GOT3 (cell line): Measurements from ENCODE around the gene PAPPA2.

Experiments used
- DNase-seq: peaks from one replicate; lab custom pipeline; 2025; ENCODE audit warnings: mixed read lengths; lab: John Stamatoyannopoulos, UW

The PAPPA2 gene

GRCh38 chr1:176767714-176768136 is 304.8 kb downstream of the PAPPA2 start:
- no peak for DNase-seq

- no peak for DNase-seq
These were observed 305.6 kb downstream of the PAPPA2 start for GRCh38 chr1:176768532-176768931.

DNA sequence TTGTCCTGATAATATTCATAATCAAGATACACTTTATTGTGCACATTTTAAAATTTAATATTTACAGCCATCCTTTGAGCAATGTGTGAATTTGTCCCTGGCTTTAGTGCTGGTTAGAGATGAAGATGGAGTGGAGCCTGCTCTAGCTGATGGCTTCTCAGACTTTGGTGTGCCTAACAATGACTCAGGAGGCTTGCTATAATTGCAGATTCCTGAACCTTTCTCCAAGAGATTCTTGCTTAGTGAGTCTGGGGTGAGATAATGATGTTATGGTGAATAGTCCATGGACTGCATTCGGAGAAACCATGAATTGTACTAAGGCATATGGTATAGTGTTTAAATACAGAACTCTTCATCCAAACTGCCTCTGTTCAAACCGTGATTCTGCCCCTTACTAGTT is 307.1 kb downstream of the PAPPA2 start:
- no peak for DNase-seq

- no peak for DNase-seq
These were observed 310.1 kb downstream of the PAPPA2 start for GRCh38 chr1:176773038-176773437.

DNA sequence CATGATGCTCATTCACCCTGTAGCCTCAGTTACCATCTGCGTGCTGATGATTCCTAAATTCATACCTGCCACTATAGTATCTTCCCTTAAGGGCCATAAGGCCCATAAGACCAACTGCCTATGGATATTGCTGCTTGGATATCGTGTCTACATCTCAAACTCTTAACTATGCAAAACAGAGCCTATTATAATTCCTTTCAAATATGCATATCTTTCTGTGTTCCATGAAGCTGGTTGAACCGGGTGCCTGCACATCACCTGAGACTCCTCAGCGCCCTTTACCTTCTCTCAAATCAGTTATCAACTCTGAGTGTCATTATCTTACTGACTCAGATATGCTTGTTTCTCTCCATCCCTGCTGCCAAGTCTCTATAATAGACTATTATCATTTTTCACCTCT is 311.2 kb downstream of the PAPPA2 start:
- no peak for DNase-seq

DNA sequence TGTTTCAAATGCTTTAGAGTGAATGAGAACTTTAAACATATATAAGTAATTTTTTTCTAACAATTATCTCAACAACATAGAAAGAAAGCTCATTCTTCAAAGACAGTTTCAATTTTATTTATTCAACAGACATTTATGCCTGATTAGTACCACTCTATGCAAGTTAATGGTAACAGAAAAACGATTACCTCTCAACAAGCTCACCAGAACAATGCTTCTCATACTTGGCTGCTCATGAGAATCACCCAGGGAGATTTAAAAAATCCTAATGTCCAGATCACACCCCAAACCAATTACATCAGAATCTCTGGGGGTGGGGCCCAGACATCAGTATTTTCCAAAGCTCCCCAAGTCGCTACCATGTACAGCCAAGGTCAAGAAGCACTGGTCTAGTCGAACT is 312.4 kb downstream of the PAPPA2 start:
- DNase-seq = no peak

- no peak for DNase-seq
These were observed 313.0 kb downstream of the PAPPA2 start for GRCh38 chr1:176775996-176776395.

DNA sequence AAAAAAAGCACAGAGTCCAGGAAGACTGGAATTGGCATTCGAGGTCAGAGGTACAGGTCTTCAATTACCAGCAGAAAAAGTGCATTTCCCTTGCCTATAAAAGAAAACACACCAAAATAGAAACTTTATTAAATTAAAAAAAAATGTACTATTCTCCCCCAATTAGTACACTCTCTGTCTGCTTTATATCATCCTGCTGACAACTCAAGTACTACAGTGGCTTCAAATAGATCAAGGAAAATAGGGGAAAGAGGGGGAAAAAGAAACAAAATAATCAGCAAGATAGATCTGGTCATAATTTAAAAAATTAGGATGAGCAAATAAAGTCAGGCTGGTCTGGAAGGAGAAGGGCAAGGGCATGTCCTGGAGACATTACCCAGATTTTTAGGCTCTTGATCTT is 315.1 kb downstream of the PAPPA2 start:
- DNase-seq = no peak

GRCh38 chr1:176779992-176780328 is 317.0 kb downstream of the PAPPA2 start:
- DNase-seq = no peak

DNA sequence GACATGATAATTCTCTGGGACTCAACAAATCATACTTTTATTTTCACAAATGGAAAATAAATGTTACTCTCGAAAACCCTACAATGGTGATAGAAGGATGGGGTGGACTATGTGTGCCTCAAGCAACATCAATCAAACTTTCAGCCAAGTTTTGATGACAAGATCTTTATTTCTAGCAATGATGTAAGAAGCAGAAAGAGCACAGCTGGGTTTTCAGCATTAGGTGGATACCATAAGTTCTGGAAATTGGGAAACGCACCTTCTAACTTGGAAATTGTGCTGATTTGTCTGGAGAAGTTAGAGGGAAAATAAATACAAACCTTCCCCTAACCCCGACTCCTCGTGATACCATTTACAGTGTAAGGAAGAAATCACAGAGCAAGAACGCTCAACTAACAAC is 320.3 kb downstream of the PAPPA2 start:
- DNase-seq = no peak

- DNase-seq = no peak
These were observed 322.1 kb downstream of the PAPPA2 start for GRCh38 chr1:176785056-176785455.

DNA sequence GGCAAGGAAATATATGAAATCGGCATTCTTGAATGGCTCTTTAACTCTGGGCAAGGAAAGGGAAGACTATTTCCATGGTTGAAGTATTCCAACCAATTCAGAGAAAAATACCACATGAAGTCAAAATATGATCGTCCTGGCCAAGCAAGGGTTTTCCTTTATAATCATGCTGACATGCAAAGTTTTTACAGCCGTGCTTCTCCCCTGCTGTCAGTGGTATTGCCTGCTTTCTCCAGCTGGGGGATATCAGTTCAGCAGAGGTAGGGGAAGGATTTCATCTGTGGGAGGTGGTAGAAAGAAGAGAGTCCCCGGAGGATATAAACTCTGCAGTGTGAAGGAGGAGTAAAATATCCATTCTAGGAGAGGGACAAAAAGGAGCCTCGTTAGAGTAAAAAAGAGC is 322.8 kb downstream of the PAPPA2 start:
- no peak for DNase-seq

DNA sequence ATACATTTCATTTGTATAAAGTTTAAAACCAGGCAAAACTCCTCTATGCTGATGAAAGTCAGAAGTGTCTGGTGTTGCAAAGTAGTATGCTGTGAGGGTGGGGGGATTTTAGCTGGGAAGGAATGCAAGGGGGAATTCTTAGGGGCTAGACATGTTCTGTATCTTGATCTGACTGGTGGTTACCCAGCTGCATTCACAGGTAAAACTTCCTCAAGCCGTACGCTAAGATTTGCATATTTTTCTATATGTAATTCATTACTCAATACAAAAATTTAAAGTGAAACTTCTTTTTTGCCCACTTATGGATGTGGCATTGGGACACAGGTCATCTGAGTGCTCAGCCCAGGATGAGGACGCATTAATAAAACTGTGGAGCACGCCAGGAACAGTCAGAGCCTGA is 323.3 kb downstream of the PAPPA2 start:
- no peak for DNase-seq

- DNase-seq = no peak
These were observed 326.7 kb downstream of the PAPPA2 start for GRCh38 chr1:176789571-176790090.

DNA sequence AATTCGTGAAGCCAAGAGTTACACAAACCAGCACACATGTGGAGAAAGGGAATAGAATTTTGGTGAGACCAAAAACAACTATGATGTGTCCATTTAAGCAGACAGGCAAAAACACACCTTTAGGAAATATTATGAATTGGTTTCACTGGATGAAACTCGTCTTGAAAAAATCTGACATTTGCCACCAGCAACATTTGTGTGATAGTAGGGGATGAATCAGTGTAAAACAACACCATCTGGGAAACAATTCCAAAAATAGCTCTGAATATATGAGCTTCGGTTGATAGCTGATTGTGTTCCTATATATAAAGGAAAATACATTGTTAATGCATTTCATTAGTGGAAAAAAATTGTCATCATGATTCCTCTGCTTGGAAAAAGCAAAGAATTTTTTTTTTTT is 327.8 kb downstream of the PAPPA2 start:
- DNase-seq = no peak

- no peak for DNase-seq
These were observed 328.9 kb downstream of the PAPPA2 start for GRCh38 chr1:176791906-176792305.

- no peak for DNase-seq
These were observed 332.0 kb downstream of the PAPPA2 start for GRCh38 chr1:176794897-176795508.

DNA sequence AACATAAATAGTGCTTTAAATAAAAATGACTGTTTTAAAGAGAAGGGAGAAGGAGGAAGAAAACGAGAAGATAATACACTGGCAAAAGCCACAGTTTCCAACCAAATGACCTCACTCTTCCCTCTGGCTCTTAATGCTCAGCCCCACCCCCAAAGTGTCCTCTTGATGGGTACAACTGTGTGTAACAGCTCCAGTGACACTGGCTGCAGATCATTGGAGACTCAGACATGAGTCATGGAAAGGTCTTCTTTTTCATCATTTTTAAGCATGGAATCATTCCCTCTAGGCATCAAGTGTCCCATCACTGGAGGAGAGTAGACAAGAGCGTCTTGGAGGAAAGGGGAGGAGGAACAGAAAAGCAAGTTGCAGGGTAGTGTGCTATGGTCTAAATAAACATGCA is 333.0 kb downstream of the PAPPA2 start:
- no peak for DNase-seq

GRCh38 chr1:176796583-176796982 is 333.6 kb downstream of the PAPPA2 start:
- DNase-seq = no peak

DNA sequence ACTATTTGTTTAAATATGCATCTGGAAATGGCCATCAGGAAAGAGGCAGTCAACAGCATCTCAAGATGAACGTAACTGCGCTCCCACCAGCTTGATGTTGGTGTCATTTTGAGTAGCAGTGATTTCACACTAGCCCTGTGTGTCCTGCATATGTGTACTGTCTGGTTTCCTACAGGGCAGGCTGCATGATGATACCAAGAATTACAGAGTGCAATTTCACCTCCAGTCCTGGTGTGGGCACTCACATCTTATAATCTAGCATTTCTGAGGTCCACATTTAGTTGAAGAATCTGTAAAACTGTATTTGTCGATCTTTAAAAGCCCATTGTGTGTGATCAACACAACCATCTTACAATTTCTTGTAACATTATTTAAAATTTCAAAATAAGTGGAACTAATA is 336.4 kb downstream of the PAPPA2 start:
- no peak for DNase-seq

- DNase-seq = no peak
These were observed 338.1 kb downstream of the PAPPA2 start for GRCh38 chr1:176800978-176801513.

DNA sequence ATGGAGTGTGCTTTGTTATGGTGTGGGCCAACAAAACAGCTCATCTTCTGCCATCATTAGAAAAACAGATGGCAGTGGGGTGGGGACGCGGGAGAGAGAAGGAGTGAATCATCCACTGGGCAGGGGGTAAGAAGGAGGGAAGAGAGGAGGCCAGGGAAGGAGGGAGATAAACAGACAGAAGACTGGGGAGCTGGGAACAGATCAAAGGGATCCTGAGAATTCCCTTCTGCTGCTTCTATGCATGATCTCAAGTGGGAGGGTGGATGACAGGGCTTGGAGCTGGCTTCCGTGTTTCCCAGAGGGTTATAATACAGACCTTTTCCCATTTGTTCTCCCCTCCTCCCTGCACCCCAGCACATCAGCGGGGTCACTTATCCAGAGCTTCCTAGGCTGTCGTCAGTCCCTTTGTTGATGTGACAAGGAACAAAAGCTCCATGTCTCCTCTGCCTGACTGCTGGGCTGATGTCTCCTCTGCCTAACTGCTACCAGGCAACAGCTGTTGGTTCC is 338.6 kb downstream of the PAPPA2 start:
- DNase-seq = no peak

DNA sequence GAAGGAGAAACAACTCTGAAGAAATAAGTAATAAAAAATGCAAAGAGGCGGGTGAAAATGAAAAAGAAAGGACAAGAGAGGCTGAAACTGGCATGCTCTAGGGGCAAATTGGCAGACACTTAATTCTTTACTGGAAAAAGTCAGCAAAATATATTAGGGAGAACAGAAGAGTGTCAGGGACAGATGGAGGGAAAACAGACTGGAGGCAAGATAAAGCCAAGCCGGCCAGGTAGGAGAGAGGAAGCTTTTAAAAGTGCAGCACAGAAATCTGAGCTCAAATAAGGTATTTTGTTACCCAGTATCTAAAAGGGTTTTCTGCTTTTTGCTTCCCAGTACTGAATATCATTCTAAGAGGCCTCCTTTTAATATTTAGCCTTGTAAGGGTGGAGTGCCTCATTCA is 339.3 kb downstream of the PAPPA2 start:
- no peak for DNase-seq

DNA sequence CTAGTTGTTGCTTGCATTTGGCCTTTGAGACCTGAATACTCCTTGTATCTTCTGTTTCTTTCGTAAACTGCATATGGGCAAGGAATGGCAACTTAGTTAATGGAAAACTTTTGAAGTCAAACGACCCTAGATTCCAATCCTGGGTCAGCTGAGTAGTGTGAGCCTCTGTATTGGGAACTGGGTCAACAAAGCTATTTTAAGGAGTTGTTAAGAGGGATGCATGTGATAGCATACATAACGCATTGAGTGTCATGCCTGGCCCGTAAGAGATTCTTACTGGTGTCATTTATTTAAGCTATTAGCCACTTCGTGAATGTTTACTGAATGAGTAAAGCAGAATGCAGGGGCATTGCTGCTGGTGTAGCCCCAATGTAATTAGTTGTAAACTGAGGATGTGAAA is 340.1 kb downstream of the PAPPA2 start:
- no peak for DNase-seq
